GM12873 (cell line): Measurements from ENCODE around the gene GRB14.

Experiments
- TF ChIP-seq, protein P1 (sequence below): IDR thresholded peaks from 2 replicates; pipeline ENCODE4 v1.5.1; 2012; ENCODE audit warnings: low read depth, mild to moderate bottlenecking, moderate library complexity, low read length, control low read depth; ENCODE audit not compliant: insufficient read depth; ENCODE audit errors: missing control alignments

GRB14 gene

DNA sequence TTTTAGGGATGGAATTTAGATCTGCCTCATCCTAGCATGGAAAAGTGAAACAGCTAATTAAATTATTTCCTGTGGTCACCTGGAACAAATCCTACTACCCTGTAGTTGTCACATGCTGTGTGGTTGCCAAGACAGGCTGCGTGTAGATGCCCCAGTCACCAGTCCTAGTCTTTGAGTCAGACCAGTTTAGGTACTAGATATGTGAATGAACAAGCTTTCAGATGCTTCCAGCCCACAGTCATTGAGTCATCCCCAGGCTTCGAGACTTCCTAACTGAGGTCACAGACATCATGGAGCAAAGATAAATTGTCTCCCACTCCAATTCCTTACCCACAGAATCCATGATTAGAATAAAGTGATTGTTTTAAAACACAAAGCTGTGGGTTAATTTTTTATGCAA, 35.8 kb upstream of the GRB14 start:
- TF ChIP-seq, protein P1, sequence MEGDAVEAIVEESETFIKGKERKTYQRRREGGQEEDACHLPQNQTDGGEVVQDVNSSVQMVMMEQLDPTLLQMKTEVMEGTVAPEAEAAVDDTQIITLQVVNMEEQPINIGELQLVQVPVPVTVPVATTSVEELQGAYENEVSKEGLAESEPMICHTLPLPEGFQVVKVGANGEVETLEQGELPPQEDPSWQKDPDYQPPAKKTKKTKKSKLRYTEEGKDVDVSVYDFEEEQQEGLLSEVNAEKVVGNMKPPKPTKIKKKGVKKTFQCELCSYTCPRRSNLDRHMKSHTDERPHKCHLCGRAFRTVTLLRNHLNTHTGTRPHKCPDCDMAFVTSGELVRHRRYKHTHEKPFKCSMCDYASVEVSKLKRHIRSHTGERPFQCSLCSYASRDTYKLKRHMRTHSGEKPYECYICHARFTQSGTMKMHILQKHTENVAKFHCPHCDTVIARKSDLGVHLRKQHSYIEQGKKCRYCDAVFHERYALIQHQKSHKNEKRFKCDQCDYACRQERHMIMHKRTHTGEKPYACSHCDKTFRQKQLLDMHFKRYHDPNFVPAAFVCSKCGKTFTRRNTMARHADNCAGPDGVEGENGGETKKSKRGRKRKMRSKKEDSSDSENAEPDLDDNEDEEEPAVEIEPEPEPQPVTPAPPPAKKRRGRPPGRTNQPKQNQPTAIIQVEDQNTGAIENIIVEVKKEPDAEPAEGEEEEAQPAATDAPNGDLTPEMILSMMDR = no peak

GRCh38 chr2:164655750-164656149, 34.5 kb upstream of the GRB14 start:
- TF ChIP-seq, protein P1 = no peak

- TF ChIP-seq, protein P1 = no peak
These were observed 34.1 kb upstream of the GRB14 start for GRCh38 chr2:164655336-164655735.

- TF ChIP-seq, protein P1 = no peak
These were observed 30.1 kb upstream of the GRB14 start for GRCh38 chr2:164651361-164651760.

DNA sequence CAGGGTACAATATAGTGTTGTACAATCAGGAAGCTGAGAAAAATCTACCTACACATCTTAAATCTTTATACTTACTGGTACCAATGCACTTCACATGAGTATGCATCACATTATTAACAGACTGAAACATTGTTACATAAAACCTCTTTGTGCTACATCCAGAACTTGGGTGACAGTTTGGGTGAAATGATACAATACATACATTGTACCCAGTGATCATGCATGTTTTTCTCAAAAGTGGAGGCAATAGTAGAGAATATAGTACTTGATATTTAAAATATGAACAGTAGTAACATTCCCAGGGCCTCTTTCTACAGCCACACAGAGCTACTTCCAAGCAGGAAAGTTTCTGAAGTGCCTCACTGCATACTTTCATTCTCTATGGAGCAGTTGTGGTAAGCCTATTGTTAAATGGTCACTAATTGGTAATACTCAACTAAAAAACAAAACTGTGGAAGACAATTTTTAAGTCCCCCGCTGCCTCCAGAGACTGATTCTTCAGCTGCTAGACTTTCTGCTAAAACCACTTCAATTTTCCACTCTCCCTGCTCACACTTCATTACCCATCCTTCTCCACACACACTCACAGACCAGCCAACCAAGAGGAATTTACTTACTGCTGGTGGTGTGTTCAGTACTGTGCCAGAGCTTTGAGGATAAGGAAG, 22.9 kb upstream of the GRB14 start:
- TF ChIP-seq, protein P1 = no peak

DNA sequence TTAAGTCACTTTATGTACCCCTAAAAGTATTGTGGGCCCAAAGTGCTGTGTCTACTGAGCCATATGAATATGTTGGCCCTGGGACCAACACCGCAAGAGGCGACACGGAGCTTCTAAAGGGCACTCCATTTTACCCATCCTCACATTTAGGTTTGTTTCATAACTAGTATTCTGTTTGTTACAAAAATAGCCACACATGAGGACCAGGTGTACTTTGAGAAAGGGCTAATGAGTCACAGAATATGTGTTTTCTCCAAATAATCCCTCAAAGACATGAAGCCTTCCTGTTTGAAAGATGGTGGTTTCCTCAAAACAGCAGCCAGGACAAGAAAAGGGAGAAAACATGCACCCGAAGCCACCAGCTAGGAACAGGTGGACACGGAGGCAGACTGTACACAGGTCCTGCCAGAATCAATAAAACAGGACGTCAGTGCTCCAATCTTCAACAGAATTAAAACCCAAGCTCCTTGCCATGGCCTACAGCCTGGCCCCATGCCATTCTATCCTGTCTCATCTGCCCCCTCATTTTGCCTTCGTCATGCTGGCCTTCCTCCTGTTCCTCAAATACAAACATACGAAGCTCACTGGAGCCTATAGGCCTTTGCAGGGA, 21.8 kb upstream of the GRB14 start:
- TF ChIP-seq, protein P1 = no peak

DNA sequence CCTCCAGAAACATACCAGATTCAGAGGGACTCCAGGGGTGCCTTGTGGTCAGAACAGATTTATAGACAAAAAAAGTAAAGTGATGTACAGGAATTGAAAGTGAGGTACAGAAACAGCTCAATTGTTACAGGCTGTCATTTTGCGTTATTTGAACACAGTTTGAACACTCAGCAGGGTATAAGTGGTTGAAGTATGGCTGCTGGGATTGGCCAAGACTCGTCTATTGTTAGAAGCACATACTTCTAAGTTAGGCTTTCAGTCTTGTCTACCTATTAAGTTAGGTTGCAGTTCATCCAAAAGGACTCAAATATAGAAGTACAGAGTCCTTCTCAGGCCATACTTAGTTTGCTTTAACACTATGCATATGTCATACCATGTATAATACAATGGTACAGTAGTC, 21.0 kb upstream of the GRB14 start:
- TF ChIP-seq, protein P1 = no peak
